ENCODE measurements around the gene KRT14.

- TF ChIP-seq CTCF (conservative IDR thresholded peaks at IDR 0.05; ENCODE audit: low read depth, low read length) (no peak), POLR2A (IDR thresholded peaks at IDR 0.05; ENCODE audit: low read depth, low read length) (no peak), CHD1 (IDR thresholded peaks at IDR 0.05; ENCODE audit: low read depth, low read length) (no peak)
These were observed 46.6 kb downstream of the KRT14 start for GRCh38 chr17:41539979-41540701.

All from IMR-90 (cell line).